Stimulated activated CD8-positive, alpha-beta memory T cell treated with anti-CD3 and anti-CD28 coated beads, Interleukin-4, amount 100 ng/mL, for 48 hours (primary cell): ENCODE data around the gene MYO3B.
"Not testable (repeated sequence)": the region's sequence is repeated elsewhere in the genome, so short reads cannot be mapped to it uniquely, and the experiment has no call there.

Experiments used
- DNase-seq: peaks from one replicate; pipeline ENCODE4 v3.0.0-alpha.2; 2020

The MYO3B gene

GRCh38 chr2:170208967-170209366 is 31.0 kb downstream of the MYO3B start:
- no peak for DNase-seq

- no peak for DNase-seq
These were observed 34.8 kb downstream of the MYO3B start for GRCh38 chr2:170212625-170213280.

- DNase-seq = not testable (repeated sequence)
These were observed 35.3 kb downstream of the MYO3B start for GRCh38 chr2:170213281-170213625.

- DNase-seq = no peak
These were observed 35.7 kb downstream of the MYO3B start for GRCh38 chr2:170213651-170214050.

GRCh38 chr2:170214309-170214948 is 36.5 kb downstream of the MYO3B start:
- no peak for DNase-seq

GRCh38 chr2:170215021-170215420 is 37.1 kb downstream of the MYO3B start:
- no peak for DNase-seq

GRCh38 chr2:170216428-170216827 is 38.5 kb downstream of the MYO3B start:
- no peak for DNase-seq

GRCh38 chr2:170216981-170217380 is 39.0 kb downstream of the MYO3B start:
- no peak for DNase-seq

- DNase-seq = no peak
These were observed 39.9 kb downstream of the MYO3B start for GRCh38 chr2:170217778-170218251.

- DNase-seq = no peak
These were observed 40.5 kb downstream of the MYO3B start for GRCh38 chr2:170218456-170218855.

GRCh38 chr2:170218931-170219330 is 41.0 kb downstream of the MYO3B start:
- no peak for DNase-seq

GRCh38 chr2:170221317-170222288 is 43.7 kb downstream of the MYO3B start:
- no peak for DNase-seq

- no peak for DNase-seq
These were observed 44.4 kb downstream of the MYO3B start for GRCh38 chr2:170222298-170222697.

- DNase-seq = no peak
These were observed 44.9 kb downstream of the MYO3B start for GRCh38 chr2:170222842-170223241.

GRCh38 chr2:170224692-170225294 is 46.8 kb downstream of the MYO3B start:
- no peak for DNase-seq

- no peak for DNase-seq
These were observed 48.3 kb downstream of the MYO3B start for GRCh38 chr2:170226216-170226615.

- DNase-seq = no peak
These were observed 49.6 kb downstream of the MYO3B start for GRCh38 chr2:170227507-170227947.

- DNase-seq = no peak
These were observed 50.0 kb downstream of the MYO3B start for GRCh38 chr2:170227951-170228350.

- DNase-seq = no peak
These were observed 50.5 kb downstream of the MYO3B start for GRCh38 chr2:170228429-170228828.

- no peak for DNase-seq
These were observed 51.2 kb downstream of the MYO3B start for GRCh38 chr2:170229125-170229524.

- no peak for DNase-seq
These were observed 51.8 kb downstream of the MYO3B start for GRCh38 chr2:170229744-170230143.

- DNase-seq = no peak
These were observed 58.1 kb downstream of the MYO3B start for GRCh38 chr2:170235860-170236679.
